Measurements from ENCODE around the gene TNS3.

TNS3 gene

DNA sequence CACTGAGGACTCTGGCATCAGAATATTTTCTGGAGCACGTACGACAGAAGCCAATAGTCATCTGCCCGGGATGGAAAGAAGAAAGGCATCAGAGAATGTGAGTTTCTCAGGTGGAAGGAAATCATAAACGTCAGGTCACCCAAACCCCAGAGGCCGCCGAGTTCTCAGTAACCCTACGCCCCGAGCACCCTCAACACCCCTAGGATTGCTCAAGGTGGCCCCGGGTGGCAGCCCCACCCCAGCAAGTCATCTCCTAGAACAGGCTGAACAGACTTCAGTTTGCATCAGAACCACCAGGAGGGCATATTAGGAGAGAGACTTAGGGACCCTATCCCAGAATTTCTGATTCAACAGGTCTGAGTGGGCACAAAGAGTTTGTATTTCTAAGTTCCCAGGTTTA, 117.6 kb downstream of the TNS3 start:
- no peak for DNase-seq

DNA sequence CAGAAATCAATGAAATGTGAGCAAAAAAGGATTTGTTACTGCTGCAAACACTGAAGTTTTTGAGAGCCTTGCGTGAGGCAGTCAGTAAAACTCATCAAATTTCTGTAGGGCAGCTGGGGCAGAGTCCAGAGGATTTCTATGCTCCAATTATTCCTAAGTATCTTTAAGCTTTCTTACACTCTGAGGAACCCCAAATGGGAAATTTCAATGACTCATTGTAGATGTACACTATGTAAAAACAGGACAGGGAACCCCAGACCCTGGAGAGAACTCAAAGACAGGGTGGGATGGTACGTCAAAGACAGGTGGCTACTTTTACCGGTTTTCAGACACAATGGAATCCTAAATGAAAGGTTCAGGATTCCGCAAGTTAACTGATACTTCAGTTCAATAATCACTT, 120.2 kb downstream of the TNS3 start:
- no peak for DNase-seq

DNA sequence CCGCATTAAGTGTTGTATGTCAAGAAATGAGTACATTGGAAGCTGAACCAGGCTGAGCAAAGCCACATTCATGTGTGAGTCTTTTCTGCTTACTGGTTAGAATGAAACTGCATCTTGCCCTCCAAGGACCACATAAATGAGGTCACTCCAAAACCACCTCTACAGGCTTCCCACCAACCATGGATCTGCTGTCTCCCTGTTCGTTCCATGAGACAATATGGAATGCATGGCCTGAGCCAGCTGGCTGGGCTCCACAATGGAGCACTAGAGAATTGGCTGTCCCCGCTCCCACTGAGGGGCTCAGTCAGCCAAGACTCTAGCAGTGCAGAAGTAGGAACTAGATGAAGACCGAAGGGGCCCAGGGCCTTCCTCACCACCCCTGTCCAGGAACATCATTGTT, 120.8 kb downstream of the TNS3 start:
- DNase-seq, result no peak

GRCh38 chr7:47460251-47460989, 121.5 kb downstream of the TNS3 start:
- no peak for DNase-seq

GRCh38 chr7:47458486-47458885, 123.4 kb downstream of the TNS3 start:
- no peak for DNase-seq

DNA sequence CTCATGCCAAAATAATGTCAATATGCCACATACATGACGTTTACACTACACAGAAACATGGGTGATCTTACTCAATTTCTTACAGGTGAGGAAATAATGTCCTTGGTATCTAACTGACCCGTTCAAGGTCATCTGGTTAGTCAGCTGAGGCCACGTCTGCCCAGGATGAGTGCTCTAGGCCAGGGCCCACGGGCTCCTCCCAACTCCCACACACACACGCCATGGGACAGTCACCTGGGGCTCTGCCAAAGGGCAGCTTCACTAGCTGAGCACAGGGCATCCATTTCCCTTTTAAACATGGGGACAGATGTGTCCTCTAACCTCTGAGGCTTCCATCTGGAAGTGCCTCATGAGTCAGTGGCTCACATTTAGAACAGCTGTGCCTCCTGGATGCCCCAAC, 123.9 kb downstream of the TNS3 start:
- peak; percentile 36 for DNase-seq

DNA sequence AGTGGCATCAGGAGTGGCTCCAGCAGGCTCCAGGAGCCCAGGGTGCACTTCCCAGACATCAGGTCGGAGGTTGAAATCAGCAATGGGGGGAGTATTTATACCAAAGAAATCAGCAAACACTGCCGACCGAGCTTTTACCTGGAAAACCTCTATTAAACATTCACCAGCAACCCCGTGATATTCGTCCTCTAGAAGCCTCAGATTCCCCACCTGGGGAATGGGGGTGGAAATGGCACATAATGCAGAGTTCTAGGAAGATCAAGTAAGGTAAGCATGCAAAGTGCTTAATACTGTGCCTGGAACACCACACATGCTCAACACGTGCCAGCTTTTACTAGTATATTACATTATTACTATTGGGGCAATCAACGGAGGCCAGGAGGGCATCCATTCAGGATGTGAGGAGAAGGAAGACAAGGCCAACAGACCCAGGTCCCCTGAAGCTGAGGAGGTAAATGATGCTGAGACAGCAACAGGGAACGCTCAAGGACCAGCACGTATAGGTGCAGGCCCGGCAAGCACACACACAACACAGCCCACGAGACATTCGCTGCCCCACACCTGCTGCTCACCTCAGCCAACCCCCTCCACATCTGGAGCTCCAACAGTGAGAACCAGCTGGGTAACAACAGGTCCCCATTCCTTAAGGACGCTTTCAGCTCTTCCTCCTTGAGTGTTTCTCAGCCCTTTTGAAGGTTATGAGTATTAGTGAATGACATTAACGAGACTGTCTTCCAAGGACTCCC, 125.5 kb downstream of the TNS3 start:
- DNase-seq, result no peak

- DNase-seq, result no peak
These were observed 126.1 kb downstream of the TNS3 start for GRCh38 chr7:47455872-47456185.

DNA sequence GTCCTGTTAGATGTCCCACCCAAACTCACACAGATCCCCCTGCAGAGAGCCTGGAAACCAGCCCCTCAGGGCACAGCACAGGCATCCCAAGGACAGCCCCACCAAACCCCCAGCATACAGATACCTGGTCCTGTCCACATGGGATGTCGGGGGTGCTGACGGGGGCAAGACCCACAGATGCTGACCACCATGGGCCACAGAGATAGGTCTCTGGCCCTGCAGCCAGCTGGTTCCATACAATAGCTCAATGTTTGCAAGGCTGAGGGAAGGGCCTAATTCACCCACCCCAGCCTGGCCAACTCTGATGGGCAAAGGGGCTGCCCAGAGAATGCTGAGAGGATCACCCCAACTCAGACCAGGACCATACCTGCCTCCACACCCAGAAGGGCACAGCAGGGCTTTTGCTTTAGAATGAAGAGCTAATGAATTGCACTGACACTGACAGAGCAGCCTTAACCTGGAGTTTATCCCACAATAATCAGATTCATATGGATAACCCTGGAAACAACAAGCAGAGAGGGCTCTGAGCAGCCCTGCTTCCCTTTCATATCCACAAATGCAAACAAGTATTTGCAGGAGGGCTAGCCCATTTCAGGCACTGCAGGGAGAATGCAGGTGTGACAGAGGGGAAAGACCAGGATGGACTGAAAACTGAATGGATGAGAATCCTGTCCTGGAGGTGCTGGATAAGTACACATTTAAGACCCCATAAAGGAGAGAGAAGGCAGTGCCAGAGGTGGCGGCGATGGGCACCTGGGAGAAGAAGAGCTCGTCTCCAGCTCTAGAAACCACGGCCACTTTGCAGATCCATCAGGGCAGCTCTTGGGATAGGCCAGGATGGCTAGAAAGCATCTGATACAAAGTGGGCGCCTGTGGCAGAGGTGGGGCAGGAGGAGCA, 126.7 kb downstream of the TNS3 start:
- DNase-seq, result no peak

DNA sequence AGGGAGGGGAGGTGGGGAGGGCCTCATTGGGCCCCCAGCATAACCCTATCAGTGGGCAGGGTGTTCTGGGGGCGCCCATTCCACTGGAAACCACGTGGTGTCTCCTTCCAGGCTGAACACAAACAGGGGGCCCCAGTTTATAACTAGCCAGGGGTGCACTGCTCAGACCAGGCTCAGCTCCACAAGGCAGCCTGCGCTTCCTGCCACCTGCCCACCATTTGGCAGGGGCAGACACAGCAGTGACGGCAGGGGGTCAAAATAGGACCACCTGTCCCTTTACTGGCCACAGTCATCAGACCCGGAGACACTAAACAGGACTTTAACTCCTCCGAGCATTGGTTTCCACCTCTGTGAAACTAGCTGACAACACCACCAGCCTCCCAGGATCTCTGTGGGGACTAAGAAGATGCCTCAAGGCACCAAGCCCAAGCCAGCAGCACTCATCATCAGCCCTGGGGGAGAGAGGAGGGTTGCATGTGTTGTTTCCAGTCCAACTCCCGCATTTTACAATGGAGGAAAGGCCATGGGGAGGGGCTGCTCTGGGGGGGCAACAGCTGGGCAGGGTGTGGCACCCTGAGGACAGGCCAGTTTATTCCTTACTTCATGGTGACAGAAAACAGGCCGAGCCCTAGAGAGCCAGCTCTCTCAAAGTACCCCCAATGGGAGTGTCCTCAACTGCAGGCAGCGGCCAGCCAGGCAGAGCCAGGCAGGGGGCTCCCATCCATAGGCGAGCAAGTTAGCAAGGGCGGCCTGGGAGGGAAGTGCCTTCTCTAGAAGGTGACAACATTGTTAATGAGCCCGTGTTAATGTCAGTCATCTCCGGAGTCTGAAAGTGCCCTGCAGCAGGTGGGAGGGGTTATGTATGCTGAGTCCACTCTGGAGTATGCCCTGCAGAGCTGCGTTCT, 127.6 kb downstream of the TNS3 start:
- no peak for DNase-seq

GRCh38 chr7:47453093-47454061, 128.5 kb downstream of the TNS3 start:
- peak; percentile 39 for DNase-seq

DNA sequence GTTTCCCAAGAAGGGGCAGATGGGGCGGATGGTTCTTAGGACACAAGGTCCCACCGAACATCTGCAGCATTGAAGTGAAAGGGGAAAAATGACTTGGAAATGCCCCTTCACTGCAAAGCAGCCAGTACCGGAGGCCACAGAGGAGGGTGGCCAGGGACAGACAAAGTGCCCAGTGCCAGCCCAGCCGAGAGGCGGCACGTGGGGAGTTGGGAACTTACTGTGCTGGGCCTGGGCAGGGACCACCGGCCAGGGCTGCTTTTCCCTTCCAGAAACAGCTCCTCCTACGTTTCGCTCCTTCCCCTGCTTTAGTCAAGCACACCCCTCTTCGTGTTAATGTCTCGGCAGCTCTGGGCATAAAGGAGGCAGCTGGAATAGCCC, 129.2 kb downstream of the TNS3 start:
- no peak for DNase-seq

- no peak for DNase-seq
These were observed 129.6 kb downstream of the TNS3 start for GRCh38 chr7:47452295-47452694.

GRCh38 chr7:47451851-47452205, 130.1 kb downstream of the TNS3 start:
- peak; percentile 44 for DNase-seq

DNA sequence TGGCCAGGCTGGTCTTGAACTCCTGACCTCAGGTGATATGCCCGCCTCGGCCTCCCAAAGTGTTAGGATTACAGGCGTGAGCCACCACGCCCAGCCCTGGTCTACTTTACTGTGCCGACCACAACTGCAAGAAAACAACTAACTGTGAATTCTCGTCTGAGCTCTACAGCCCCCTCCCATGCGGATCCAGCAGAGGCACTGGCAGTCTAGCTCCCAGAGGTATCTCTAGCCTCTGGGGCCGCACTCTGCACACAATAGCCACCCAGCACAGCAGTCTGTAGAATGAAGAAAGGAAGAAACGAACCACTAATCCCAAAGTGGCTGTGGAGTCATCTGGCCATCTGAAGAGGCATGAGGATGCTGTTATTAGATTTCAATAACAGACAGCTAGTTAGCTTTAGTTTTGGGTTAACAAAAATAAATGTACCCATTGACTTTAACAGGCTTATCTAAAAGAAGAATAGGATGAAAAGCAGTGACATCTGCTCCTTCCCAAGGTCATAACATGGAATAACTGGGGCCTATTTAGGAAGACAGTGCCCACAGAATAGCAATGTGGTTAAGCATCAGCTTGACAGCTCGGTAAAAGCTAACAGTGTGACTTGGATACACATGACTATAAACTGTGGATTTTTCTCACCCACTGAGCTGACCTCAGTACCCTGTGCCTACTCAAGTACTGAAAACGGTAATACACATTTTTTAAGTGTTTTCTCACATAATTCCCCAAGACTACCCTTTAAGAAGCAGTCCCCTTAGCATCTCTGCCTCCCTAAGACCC, 131.9 kb downstream of the TNS3 start:
- DNase-seq, result peak; percentile 27

GRCh38 chr7:47448971-47449370, 132.9 kb downstream of the TNS3 start:
- DNase-seq, result no peak

GRCh38 chr7:47447621-47448349, 134.1 kb downstream of the TNS3 start:
- no peak for DNase-seq

- no peak for DNase-seq
These were observed 134.9 kb downstream of the TNS3 start for GRCh38 chr7:47446871-47447466.

DNA sequence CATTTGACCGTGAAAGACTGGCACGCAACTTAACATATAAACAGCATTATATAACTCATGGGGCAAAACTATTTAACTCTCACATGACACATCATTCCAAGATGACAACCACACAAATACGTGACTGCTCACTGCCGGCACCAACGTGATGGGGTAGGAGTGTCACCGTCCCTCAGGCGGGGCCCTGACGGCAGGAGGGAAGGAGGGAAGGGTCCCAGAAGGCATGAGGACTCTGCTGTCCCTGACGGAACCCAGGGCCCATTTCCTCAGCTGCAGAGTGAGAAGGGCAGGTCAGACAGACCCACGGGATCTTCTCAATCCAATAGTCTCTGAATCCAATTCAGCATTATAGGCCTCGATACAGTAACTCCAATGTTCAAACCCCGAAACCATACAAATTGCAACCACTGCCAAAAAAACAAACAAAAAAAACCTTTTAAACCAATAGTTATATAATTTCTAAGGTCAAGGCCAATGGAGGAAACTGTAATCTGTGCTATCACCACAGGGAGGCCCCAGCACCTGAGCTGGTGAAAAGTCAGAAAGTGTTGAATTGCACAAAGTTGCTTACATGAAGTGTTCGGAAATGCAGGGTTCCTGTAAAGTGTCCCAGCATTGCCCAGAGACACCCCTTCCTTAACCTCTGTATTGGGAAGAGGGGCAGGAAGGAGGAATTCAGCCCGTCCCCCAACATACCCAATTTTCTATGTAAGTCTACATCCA, 137.4 kb downstream of the TNS3 start:
- no peak for DNase-seq
